H1 (cell line): ENCODE data around the gene RBM5. TPM values are rescaled to one million over a fixed set of nuclear protein-coding genes. Genes with fewer than 3 reads are reported as not detected.

ENCODE experiments used
- CTCF ChIA-PET: fragments of 300-600 bp; sonication (Branson Sonifier 250); formaldehyde crosslinking; loops from one replicate; lab custom pipeline; 2021; ENCODE audit not compliant: partially characterized antibody; lab: Charles Lee
- POLR2A ChIA-PET: fragments of 300-600 bp; sonication (Branson Sonifier 250); formaldehyde crosslinking; loops from one replicate; lab custom pipeline; 2021; ENCODE audit warnings: inconsistent platforms; ENCODE audit not compliant: partially characterized antibody; lab: Charles Lee
- DNase-seq, 2 experiments: peaks; one replicate each; pipeline versions ENCODE4 v3.0.0 to v3.0.0-alpha.2; 2010 to 2022; ENCODE audit warnings: low spot score in 2 of 2, low read depth in 1 of 2, mixed read lengths in 1 of 2
- FAIRE-seq: peaks from 2 replicates; lab custom pipeline; 2011; peaks lifted over from hg19 to GRCh38; lab: Jason Lieb, UNC
- H2AFZ ChIP-seq: 2 replicates; pipeline ENCODE4 v1.8.1; 2012; ENCODE audit warnings: low read length, inconsistent platforms
- H2AK5ac ChIP-seq: 2 replicates; pipeline ENCODE4 v1.6.1; 2013; ENCODE audit warnings: low read depth, low read length
- H2BK120ac ChIP-seq: replicated peaks from 2 replicates; pipeline ENCODE3; 2013; ENCODE audit warnings: low read depth, low read length, inconsistent platforms
- H2BK12ac ChIP-seq: 2 replicates; pipeline ENCODE4 v1.6.1; 2013; ENCODE audit warnings: low read depth, low read length
- H2BK15ac ChIP-seq: 2 replicates; pipeline ENCODE4 v1.6.1; 2013; ENCODE audit warnings: low read length
- H2BK20ac ChIP-seq: 2 replicates; pipeline ENCODE4 v1.6.1; 2013; ENCODE audit warnings: low read length
- H2BK5ac ChIP-seq: 2 replicates; pipeline ENCODE4 v1.6.1; 2013; ENCODE audit warnings: low read depth, low read length
- H3K14ac ChIP-seq: 2 replicates; pipeline ENCODE4 v1.6.1; 2013; ENCODE audit warnings: inconsistent platforms; ENCODE audit not compliant: insufficient read length
- H3K18ac ChIP-seq: 2 replicates; pipeline ENCODE4 v1.6.1; 2013; ENCODE audit warnings: low read length; ENCODE audit errors: extremely low read depth
- H3K23ac ChIP-seq: 2 replicates; pipeline ENCODE4 v1.6.1; 2013; ENCODE audit warnings: inconsistent platforms; ENCODE audit not compliant: insufficient read length
- H3K23me2 ChIP-seq: 2 replicates; pipeline ENCODE4 v1.6.1; 2013; ENCODE audit warnings: low read depth, low read length
- H3K27ac ChIP-seq: 2 replicates; pipeline ENCODE4 v1.6.1; 2011; ENCODE audit warnings: low read depth, low read length, inconsistent platforms
- H3K27me3 ChIP-seq, 4 experiments: replicated peaks in 1 of 4; 1 replicate in 1 of 4; 2 replicates in 3 of 4; pipeline versions ENCODE4 v1.6.1 to v1.8.1; 2011 to 2013; ENCODE audit warnings: low read length in 3 of 4, mild to moderate bottlenecking in 3 of 4, inconsistent platforms in 2 of 4, mixed read lengths in 2 of 4, moderate library complexity in 1 of 4; ENCODE audit not compliant: control insufficient read depth in 3 of 4, insufficient read depth in 3 of 4; ENCODE audit errors: extremely low read depth in 1 of 4
- H3K36me3 ChIP-seq, 4 experiments: 2 replicates each; pipeline versions ENCODE4 v1.6.1 to v1.8.1; 2011 to 2013; ENCODE audit warnings: mild to moderate bottlenecking in 4 of 4, low read length in 3 of 4, moderate library complexity in 2 of 4, control low read depth in 1 of 4, inconsistent platforms in 1 of 4; ENCODE audit not compliant: insufficient read depth in 4 of 4, control insufficient read depth in 2 of 4
- H3K4ac ChIP-seq: replicated peaks from 2 replicates; pipeline ENCODE3; 2013; ENCODE audit warnings: low read length, low read depth, mixed read lengths, inconsistent platforms; ENCODE audit not compliant: insufficient read length
- H3K4me1 ChIP-seq, 4 experiments: replicated peaks in 1 of 4; 1 replicate in 1 of 4; 2 replicates in 3 of 4; pipeline versions ENCODE4 v1.6.1 to v1.8.1; 2011 to 2013; ENCODE audit warnings: low read length in 3 of 4, inconsistent platforms in 2 of 4, mixed read lengths in 1 of 4; ENCODE audit not compliant: insufficient read depth in 4 of 4, control insufficient read depth in 3 of 4
- H3K4me2 ChIP-seq, 2 experiments: 2 replicates each; pipeline versions ENCODE4 v1.6.1 to v1.8.1; 2011 to 2013; ENCODE audit warnings: low read depth in 2 of 2, low read length in 2 of 2, control low read depth in 1 of 2, inconsistent platforms in 1 of 2, mild to moderate bottlenecking in 1 of 2; ENCODE audit not compliant: insufficient read depth in 1 of 2
- H3K4me3 ChIP-seq, 4 experiments: fragments of 200-600, 300-600 bp in 1 of 4; sonication (generic), shearing (Covaris generic), sonication (Bioruptor Twin) in 1 of 4; 2 replicates each; pipeline versions ENCODE4 v1.5.1 to v1.8.1; 2011 to 2016; ENCODE audit warnings: low read length in 4 of 4, low read depth in 3 of 4, control low read depth in 2 of 4, inconsistent platforms in 2 of 4, mild to moderate bottlenecking in 2 of 4, mixed read lengths in 1 of 4, moderate library complexity in 1 of 4; ENCODE audit not compliant: insufficient read depth in 2 of 4; ENCODE audit errors: extremely low read depth in 1 of 4
- H3K56ac ChIP-seq: replicated peaks from 2 replicates; pipeline ENCODE3; 2013; ENCODE audit warnings: low read depth, mild to moderate bottlenecking, mixed read lengths, low read length, inconsistent platforms; ENCODE audit not compliant: insufficient read length
- H3K79me1 ChIP-seq: 2 replicates; pipeline ENCODE4 v1.6.1; 2013; ENCODE audit warnings: low read depth, low read length, control low read depth
- H3K79me2 ChIP-seq, 2 experiments: 2 replicates each; pipeline versions ENCODE4 v1.6.1 to v1.8.1; 2012 to 2013; ENCODE audit warnings: low read length in 2 of 2, mild to moderate bottlenecking in 2 of 2, inconsistent platforms in 1 of 2; ENCODE audit not compliant: insufficient read depth in 2 of 2, control insufficient read depth in 1 of 2
- H3K9ac ChIP-seq, 4 experiments: replicated peaks in 1 of 4; 1 replicate in 1 of 4; 2 replicates in 3 of 4; pipeline versions ENCODE4 v1.6.1 to v1.8.1; 2011 to 2013; ENCODE audit warnings: low read depth in 3 of 4, low read length in 3 of 4, control low read depth in 2 of 4, mild to moderate bottlenecking in 2 of 4, moderate library complexity in 2 of 4, inconsistent platforms in 1 of 4; ENCODE audit errors: extremely low read depth in 1 of 4
- H3K9me3 ChIP-seq, 2 experiments: 2 replicates each; pipeline versions ENCODE4 v1.6.1 to v1.8.1; 2012 to 2013; ENCODE audit warnings: mild to moderate bottlenecking in 2 of 2, moderate library complexity in 2 of 2, control low read depth in 1 of 2, inconsistent platforms in 1 of 2, low read depth in 1 of 2, low read length in 1 of 2, mixed read lengths in 1 of 2; ENCODE audit not compliant: insufficient read depth in 2 of 2
- H4K20me1 ChIP-seq, 2 experiments: replicated peaks in 1 of 2; 2 replicates each; pipeline versions ENCODE3 to v1.8.1; 2011 to 2013; ENCODE audit warnings: inconsistent platforms in 2 of 2, low read length in 2 of 2, mild to moderate bottlenecking in 1 of 2; ENCODE audit not compliant: insufficient read depth in 2 of 2, control insufficient read depth in 1 of 2
- H4K5ac ChIP-seq: 2 replicates; pipeline ENCODE4 v1.6.1; 2013; ENCODE audit warnings: low read length, low read depth, mixed read lengths, inconsistent platforms; ENCODE audit not compliant: insufficient read length
- H4K8ac ChIP-seq: 2 replicates; pipeline ENCODE4 v1.8.0; 2013; ENCODE audit warnings: mild to moderate bottlenecking, moderate library complexity, low read length, inconsistent platforms; ENCODE audit not compliant: insufficient read depth; ENCODE audit errors: extremely low read depth
- H4K91ac ChIP-seq: replicated peaks from 2 replicates; pipeline ENCODE3; 2013; ENCODE audit warnings: low read length, mixed read lengths, inconsistent platforms; ENCODE audit not compliant: insufficient read length
- CBX5 ChIP-seq: fragments of 300-800, 300-1000 bp; sonication (generic); IDR thresholded peaks from 2 replicates; pipeline ENCODE4 v1.7.1; 2016; ENCODE audit warnings: antibody characterized with exemption, low read length, low read depth
- CEBPB ChIP-seq: IDR thresholded peaks from 2 replicates; pipeline ENCODE4 v1.6.1; 2012; ENCODE audit warnings: low read depth, low read length
- CTBP2 ChIP-seq: IDR thresholded peaks from 2 replicates; pipeline ENCODE4 v1.7.0; 2011; ENCODE audit warnings: borderline replicate concordance, mild to moderate bottlenecking, moderate library complexity, mixed read lengths, low read length; ENCODE audit not compliant: insufficient read depth, insufficient read length
- JUN ChIP-seq: IDR thresholded peaks from 2 replicates; pipeline ENCODE4 v1.6.1; 2011; ENCODE audit warnings: low read depth, mild to moderate bottlenecking, improper control_type of control experiment, low read length
- PHF8 ChIP-seq: fragments of 200-600 bp; sonication (generic); conservative IDR thresholded peaks from 2 replicates; pipeline ENCODE4 v1.7.1; 2012; ENCODE audit warnings: low read depth, mild to moderate bottlenecking, inconsistent platforms, low read length, moderate library complexity
- RFX5 ChIP-seq: IDR thresholded peaks from 2 replicates; pipeline ENCODE4 v1.6.1; 2011; ENCODE audit warnings: low read depth, low read length, improper control_type of control experiment, borderline replicate concordance
- SP4 ChIP-seq: IDR thresholded peaks from 2 replicates; pipeline ENCODE4 v1.6.1; 2012; ENCODE audit warnings: low read length, inconsistent platforms
- SRF ChIP-seq: IDR thresholded peaks from 2 replicates; pipeline ENCODE4 v1.6.1; 2011; ENCODE audit warnings: mild to moderate bottlenecking, low read depth, low read length, moderate library complexity
- TBP ChIP-seq: IDR thresholded peaks from 2 replicates; pipeline ENCODE4 v1.6.1; 2011; ENCODE audit warnings: low read depth, low read length, improper control_type of control experiment
- TCF12 ChIP-seq: IDR thresholded peaks from 2 replicates; pipeline ENCODE4 v1.6.1; 2011; ENCODE audit warnings: low read depth, mild to moderate bottlenecking, low read length
- WGBS, 2 experiments: shearing (Covaris generic) in 1 of 2; methylation state at CpG; one replicate each; pipeline versions ENCODE4 v1.1.6 to v1.1.7; 2013 to 2015; ENCODE audit warnings: low lambda C conversion rate in 2 of 2, mixed read lengths in 2 of 2, inconsistent platforms in 1 of 2, low coverage in 1 of 2, missing lambda C conversion rate in 1 of 2; ENCODE audit not compliant: insufficient replicate concordance in 2 of 2, insufficient coverage in 1 of 2, insufficient read length in 1 of 2; ENCODE audit errors: extremely low coverage in 1 of 2, missing lambda C conversion rate in 1 of 2; 5-methylcytosine and 5-hydroxymethylcytosine counted together
- polyA plus RNA-seq, 7 experiments: library from polyadenylated mRNA; depleted of rRNA in 3 of 7; stranded (reverse) in 5 of 7; unstranded in 2 of 7; fragments of >200 nt in 5 of 7; fragments of 200-250 nt in 2 of 7; gene quantifications; 1 replicate in 5 of 7; 2 replicates in 1 of 7; 4 replicates in 1 of 7; pipeline versions ENCODE4 v1.2.1 to v1.2.3, GENCODE V29; 2011 to 2013; ENCODE audit warnings: missing spikeins in 2 of 7, mixed read lengths in 2 of 7
- total RNA-seq: library from RNA; stranded (reverse); fragmentation: NEBNext Ultra II Directional; extraction: Animal tissue kit (Norgen Biotek cat#: 25700); gene quantifications from 2 replicates; pipeline ENCODE4 v1.2.1, GENCODE V29; 2021

Gene RBM5
- total and polyA plus RNA-seq, 2 of the 8 experiments (the other 6 are each of a cell fraction or from before 2014, with no cell fraction given): 82.7 to 144 TPM

DNA sequence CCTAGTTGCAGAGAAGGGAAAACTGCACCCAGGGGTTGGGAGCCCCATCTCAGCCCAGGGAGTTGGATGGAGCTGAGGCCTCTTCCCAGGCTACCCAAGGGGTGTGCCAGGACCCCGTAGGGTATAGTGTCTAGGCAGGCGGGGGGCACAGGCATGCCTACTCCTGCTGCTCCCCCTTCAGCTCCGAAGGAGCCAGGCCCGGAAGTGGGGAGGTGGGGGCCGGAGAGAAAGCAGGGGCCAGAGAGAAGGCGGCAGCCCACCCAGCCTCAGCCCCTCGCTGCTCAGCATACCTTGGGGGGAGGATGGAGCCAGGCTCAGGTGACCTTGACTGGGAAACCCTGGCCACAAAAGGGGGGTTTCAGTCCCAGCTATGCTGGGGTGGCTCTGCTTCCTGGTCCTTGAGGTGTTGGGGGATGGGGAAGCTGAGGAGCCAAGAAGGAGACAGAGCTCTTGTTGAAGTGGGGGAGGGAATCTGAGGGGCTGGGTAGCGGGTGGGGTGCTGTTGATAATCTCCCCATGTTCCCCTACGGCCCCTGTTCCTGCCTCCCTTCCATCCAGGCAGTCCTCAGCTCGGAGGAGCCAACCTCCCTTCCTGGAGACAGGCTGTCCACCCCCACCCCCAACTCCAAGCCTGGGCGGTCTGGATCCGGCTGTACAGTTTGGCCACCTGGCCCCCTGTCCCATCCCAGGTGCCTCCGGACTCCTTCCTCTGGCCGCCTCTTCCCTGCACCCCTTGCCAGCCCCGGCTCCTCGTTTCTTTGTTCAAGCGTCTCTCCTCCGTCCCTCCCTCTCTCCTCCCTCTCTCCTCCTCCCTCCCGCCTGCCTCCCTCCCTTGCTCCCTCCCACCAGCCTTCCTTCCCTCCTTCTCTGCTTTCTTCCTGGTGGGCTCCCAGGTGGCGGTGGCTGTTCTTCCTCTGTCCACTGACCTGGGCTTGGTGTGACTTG, 68.1 kb downstream of the RBM5 start:
- Histone ChIP-seq H4K91ac (peak overlapping the region; percentile 97), H4K5ac (peak overlapping the region; percentile 60), H2AK5ac (no peak overlapping the region), H3K23me2 (peaks cover 17% of the 10 kb centered on the region; the same call in 1 of the 2 replicates), H3K27ac (peak overlapping the region; percentile 34; the same call in 1 of the 2 replicates), H3K9ac (peak overlapping the region in 2 of 4 experiments; percentile 51 to 54; a peak in 4 of 7 replicates), H2BK5ac (peak overlapping the region; percentile 93; the same call in 1 of the 2 replicates), H2BK20ac (peak overlapping the region; percentile 55; the same call in 1 of the 2 replicates), H2BK15ac (peak overlapping the region; percentile 92), H3K79me2 (peaks cover 0 to 24% of the 10 kb centered on the region in 2 experiments; a peak in 2 of 4 replicates), H4K8ac (peak overlapping the region; percentile 32; the same call in 1 of the 2 replicates), H2AFZ (no peak overlapping the region), H2BK12ac (peak overlapping the region; percentile 84; the same call in 1 of the 2 replicates), H2BK120ac (peak overlapping the region; percentile 48), H3K27me3 (peaks cover 2 to 19% (median 15%) of the 10 kb centered on the region in 4 experiments; a peak in 6 of 7 replicates), H3K23ac (no peak overlapping the region), H3K4me2 (peak overlapping the region; percentile 94 to 97), H3K14ac (no peak overlapping the region), H3K4ac (peak overlapping the region; percentile 98), H3K4me3 (peak overlapping the region; percentile 69 to 78 (median 72)), H3K9me3 (no peaks in the 10 kb centered on the region), H3K36me3 (peaks cover 4 to 12% (median 9%) of the 10 kb centered on the region in 4 experiments; a peak in 5 of 8 replicates), H3K79me1 (peaks cover 12% of the 10 kb centered on the region), H3K56ac (peak overlapping the region; percentile 54), H4K20me1 (peaks cover 3 to 12% of the 10 kb centered on the region in 2 experiments), H3K18ac (peak overlapping the region; percentile 97), H3K4me1 (peaks cover 0 to 37% (median 29%) of the 10 kb centered on the region in 4 experiments; a peak in 6 of 7 replicates)
- no peak for FAIRE-seq
- CTCF ChIA-PET: interaction anchor here (0.6 to 2.0 kb wide), 23 partner anchors 9 to 246 kb away, joined by 3 to 21 read pairs (median 4); no protein-coding TSS in a partner anchor
- POLR2A ChIA-PET: interaction anchor here (0.9 to 6.6 kb wide), 16 partner anchors 9 to 108 kb away, joined by 3 to 65 read pairs (median 6); partner anchors contain the start of gene GNAT1
- 10% methylated on average over 15 of the region's 20 CpGs; no CpG with 5 or more reads in 1 of the 2 experiments for WGBS, 2 experiments
- peak in 1 of 2 experiments; percentile 71 for DNase-seq
- TF ChIP-seq TCF12: no peak
- TF ChIP-seq JUN: no peak
- TF ChIP-seq CTBP2: peak; percentile 87
- no peak for TF ChIP-seq PHF8
- TF ChIP-seq RFX5: no peak
- TF ChIP-seq CEBPB: no peak
- no peak for TF ChIP-seq SRF
- TF ChIP-seq SP4: no peak
- no peak for TF ChIP-seq CBX5
- TF ChIP-seq TBP: no peak
